NCI-H2029 treated with DMSO at 0.1 percent for 48 hours (cell line): ENCODE measurements around the gene SORCS2.

ENCODE experiments used
- DNase-seq: peaks from one replicate; lab custom pipeline; 2025; lab: John Stamatoyannopoulos, UW

SORCS2 gene

DNA sequence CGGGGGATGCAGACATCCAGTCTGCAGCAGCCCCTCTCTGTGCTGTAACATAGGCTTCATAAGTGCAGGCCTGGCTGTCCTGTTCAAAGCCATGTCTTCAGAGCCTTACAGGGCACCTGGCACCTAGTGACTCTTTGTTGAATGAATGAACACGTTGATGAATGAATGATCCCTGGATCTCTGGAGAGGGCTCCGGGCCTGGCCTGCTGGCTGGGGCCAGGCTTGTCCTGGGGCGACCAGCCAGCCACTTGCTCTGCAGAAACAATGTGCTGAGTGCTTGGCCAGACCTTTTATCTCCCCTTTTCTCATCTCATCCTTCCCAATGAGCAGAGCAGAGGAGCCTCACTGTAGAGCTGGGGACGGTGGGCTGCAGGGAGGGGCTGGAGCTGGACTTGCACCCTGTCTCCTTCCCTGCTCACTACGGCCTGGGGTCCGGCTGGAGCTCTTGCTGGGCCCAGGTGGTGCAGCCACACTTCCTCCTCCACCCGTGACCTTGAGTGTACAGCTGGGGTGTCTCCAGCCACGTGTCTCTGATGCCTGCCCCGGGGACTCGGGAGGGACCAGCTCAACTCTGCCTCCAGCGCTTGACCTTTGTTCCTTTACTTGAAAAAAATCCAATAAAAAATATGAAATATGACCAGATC, 164.5 kb downstream of the SORCS2 start:
- no peak for DNase-seq

DNA sequence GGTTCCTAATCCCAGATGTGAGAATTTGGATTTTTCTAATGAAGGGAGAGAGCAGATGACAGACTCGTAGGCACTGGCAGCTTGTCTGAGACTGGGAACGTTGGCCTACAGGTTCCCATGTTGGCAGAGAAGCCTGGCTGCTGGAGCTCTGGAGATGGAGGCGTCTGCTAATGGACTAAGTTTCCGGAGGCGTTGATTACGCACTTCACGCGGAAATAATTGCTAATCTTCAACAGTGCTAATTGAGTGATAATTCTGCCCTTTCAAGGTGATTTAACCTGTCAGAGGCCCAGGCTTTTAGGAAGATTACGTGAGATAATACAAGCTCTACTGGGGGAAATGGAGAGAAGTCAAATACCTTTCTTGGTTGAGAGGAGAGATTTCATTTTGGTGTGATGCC, 165.0 kb downstream of the SORCS2 start:
- no peak for DNase-seq

DNA sequence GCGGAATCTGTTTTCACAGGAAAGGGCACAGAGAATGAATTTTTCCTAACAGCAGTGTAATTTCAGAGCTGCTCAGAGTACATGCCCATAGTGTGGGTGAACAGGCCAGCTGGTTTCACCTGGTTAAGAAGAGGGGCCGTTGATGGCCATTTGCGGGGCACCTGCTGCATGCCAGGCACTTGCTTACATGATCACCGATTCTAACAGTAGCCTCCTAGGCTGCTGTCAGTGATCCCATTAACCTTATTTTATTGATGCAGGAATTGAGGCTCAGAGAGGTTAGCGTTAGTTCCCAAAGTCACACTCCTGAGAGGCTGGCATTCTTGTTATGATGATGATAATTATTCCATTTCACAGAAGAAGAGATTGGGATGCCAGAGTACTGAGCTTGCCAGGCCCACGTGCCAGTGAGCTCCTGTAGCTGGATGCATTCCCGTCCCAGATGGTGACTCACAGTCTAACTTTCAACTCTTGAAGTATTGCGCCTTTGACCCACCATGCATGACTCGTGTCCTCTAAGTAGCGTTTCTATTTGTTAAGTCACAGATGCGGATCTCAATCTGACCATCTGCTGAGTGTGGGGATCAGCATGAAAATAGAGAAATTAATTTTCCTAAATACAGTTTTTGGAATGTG, 165.9 kb downstream of the SORCS2 start:
- no peak for DNase-seq

DNA sequence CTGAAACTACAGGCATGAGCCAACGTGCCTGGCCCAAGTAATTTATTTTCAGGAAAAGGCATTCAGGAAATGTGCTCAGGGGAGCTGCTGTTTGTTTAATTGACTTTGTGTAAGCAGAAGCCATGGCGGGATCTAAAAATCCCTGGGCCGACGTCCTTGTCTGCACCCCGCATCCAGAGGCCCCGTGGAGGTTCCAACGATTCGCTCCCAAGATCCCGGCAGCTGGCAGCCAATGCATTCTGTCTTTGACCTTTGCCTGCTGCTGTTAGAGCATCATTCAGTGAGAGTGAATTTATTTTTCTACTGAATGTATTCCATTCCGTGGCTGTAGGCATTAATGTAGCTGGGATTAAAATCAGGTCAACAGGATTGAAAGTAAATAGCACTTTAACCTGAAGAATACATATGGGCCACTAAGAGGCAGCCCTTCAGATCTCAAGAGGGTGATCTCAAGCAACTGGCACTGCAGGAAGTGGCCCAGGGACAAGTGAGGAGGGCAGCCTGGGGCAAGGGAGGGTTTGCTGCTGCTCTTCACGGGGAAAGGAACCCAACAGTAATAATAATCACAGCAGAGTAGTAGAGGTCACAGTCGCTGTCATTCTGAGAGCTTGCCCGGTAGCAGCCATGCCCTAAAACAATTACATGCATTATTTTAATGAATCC, 167.2 kb downstream of the SORCS2 start:
- peak; percentile 96 for DNase-seq

DNA sequence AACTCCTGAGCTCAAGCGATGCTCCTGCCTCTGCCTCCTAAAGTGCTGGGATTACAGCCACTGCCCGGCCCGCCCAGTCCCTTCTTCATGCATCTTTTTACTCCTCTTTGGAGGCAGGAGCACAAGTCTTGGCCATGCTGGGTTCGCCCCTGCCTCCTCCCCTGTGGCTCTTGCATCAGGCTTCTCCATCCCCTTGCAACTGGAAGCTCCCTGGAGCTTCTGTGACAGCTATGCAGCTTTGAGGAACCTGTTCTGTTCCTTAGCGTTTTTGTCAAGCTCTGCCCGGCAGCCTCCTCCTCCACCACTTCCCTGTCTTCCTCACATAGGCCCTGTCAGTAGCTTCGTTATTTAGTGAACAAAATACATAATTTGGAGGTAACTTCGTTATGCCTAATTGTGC, 168.5 kb downstream of the SORCS2 start:
- DNase-seq = no peak

DNA sequence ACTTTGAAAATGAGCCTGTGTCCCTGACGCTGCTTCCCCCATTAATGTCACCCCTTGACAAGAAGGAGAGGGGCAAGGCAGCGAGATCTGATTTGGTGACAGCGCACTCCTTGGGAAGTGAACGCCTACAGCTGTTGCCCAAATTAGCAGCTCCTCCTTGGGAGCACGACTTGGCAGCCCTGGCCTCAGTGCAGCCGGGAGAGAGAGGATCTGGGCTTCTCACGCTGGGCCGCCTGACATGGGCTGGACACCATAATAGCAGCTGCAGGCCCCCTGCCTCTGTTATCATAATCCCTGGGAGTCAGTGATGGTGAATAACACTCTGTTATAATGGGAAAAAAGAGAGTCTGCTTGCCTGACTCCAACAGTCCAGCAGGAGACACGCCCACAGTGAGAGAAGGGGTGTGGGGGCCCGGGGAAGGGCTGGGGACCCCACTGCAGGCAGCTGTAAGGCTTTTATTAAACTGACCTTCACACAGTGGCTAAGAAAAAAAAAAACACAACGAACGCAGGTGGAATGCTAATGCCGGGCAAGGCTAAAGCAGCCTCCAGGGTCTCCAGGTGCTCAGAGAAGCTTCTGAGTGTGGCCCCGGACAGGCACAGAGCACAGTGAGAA, 169.1 kb downstream of the SORCS2 start:
- DNase-seq = no peak

DNA sequence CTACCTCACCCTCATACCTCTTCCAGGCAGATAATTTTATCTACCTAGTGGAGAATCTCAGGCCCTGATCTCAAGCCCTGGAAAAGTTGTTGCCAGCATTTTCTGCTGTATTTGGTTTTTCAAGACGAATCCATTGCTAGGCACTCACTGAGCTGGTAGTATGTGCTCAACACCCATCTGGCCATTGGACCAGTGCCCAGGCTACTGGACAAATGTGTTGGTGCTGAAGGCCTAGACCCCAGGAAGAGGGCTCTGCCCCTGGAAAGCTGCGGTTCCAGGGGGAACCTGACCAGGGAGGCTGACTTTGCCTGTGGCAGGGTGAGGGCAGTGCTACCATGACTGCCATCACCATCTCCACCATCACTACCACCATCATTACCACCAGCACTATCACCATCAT, 170.0 kb downstream of the SORCS2 start:
- no peak for DNase-seq

DNA sequence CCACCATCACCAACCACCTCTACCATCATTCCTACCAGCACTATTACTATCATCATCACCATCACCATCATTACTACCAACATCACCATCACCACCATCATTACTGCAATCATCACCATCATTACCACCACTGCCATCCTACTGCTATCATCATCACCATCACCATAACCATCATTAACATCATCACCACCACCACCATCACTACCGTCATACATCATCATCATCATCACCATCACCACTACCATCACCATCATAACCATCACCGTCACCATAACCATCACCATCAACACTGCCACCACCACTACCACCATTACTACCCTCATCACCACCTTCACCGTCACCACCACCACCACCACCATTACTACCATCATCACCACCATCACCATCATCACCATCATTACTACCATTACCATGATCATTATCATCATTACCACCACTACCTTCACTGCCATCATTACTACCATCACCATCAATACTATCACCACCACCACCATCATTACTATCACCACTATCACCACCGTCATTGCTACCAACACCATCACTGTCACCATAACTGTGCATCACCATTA, 170.6 kb downstream of the SORCS2 start:
- DNase-seq = no peak

DNA sequence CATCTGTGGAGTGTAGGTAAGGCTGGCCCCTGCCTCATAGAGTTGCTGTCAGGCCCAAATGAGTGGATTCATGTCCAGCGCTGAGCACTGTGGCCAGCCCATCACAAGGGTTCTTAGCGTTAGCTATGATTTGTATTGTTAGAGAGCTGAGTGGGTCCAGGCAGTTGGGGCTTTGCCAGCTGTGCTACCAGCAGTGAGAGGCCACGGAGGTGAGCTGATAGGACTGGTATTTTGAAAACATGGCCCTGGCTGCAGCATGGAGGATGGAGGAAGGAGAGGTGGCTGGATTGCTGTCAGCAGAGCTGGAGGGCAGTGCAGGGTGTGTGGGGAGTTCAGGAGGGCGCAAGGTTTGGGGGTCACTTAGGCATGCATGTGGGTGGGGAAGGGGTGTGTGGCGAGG, 172.6 kb downstream of the SORCS2 start:
- peak; percentile 48 for DNase-seq

DNA sequence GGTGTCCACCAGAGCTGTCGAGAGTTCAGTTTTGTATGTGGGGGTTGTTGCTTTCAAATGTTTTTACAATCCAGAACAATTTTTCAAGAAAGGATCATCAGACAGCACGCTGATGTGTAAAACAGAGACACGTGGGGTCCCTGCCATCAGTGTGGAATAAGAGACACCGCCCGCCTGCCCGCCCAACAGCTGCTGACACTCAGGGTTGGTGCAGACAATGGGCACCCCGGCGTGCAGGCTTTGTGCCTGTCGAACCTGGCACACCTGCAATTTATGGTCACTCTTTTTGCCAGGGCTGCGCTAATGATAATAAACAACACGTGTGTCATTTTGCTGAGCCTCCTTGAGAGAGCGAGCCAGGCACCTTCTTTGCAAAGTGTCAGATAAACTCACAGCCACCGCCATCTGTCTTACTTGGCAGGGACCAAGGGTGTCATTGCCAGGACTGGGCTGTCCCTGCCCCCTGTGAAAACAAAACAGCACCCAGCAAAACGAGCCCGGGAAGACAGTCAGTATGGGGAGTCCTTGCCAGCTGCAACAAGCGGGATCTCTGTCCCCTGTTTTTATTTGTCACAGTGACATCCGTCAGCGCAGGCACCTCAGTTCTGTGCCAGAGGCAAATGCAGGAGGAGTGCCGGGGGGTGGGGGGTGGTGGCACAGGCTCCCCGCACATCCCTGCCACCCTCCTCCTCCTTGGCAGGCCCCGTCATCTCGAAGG, 173.3 kb downstream of the SORCS2 start:
- peak; percentile 92 for DNase-seq

DNA sequence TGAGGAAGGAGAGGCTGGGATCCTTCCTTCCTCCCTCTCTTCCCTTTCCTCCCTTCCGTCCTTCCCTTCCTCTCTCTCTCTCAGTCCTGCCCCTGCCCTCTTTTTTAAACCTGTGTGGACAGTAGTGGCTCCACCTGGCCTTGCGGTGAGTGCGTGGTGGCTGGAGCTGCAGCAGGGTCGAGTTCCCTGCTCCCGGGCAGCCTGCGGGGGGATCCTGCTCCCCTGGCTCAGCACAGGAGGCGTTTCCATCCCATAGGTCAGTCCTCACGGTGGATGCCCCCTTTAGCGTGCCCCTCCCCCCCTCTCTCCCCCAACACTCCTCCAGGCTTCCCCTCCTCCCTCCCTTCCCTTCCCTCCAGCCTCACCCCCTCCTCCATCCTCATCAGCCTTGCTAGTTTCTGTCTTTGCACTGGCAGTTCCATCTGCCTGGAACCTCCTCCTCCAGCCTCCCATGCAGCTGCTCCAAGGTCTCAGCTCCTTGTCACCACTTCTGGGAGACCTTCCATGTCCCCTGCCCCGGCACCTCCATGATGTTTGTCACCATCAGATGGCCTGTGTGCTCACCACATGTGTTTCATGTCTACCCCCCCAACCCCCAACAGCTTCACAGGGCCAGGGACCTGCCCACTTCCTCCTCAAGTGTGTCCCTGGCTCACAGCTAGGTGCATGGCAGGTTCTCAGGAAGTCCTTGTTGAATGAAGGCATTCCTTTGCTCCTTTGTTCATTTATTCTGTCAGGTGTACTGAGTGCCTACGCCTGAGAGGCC, 174.0 kb downstream of the SORCS2 start:
- DNase-seq = peak; percentile 70

DNA sequence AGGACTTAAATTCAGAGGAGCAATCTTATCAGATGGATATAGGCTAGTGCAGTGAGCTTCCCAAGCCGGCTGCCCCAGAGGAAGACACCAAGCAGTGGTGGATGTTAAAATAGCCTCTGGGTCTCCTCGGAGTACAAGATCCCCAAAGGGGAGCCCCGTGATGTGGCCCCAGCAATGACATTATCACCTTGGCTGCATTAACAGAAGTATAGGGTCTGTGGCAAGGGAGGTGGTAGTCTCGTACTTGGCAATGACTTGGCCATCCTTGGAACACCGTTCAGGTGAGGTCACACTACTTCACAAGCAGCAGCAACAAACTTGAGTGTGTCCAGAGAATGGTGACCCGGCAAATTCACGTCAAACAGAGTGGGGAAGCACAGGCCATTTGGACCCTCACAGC, 174.6 kb downstream of the SORCS2 start:
- no peak for DNase-seq

DNA sequence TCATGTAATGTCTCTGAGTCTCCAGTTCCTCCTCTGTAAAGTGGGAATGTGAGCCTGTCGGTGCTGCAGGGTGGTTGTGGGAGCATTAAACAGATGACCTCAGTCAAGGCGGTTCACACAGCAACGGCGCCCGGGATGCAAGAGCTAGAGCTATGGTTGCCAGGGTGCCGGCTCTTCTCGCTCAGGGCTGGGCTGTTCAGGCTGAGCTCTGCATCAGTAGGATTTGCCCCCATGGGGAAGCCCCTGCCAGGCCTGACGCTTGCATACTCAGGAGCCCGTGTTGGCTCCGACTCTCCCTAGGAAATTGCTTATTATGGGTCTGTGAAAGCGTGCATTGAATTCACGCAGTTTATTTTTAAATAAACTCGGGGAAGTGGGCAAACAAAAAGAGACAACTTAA, 175.1 kb downstream of the SORCS2 start:
- no peak for DNase-seq

DNA sequence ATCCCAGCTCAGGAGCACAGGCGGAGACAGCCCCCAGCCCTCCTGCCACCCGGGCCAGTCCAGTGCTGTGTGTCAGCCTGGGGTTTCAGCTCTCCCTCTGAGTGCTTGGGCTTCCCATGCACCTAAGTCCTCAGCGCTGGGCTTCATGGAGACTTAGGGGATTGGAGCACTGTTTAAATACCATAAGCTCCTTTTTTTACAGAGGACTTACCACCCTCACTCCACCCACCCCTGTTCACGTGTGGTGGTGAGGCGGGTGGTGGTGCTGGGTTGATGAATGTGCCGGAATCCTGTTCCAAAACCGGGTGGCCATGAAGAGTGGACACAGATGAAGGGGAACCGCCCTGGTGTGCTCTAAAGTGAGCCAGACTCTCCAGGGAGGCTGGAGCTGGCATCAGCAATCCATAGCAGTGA, 175.5 kb downstream of the SORCS2 start:
- DNase-seq = no peak

DNA sequence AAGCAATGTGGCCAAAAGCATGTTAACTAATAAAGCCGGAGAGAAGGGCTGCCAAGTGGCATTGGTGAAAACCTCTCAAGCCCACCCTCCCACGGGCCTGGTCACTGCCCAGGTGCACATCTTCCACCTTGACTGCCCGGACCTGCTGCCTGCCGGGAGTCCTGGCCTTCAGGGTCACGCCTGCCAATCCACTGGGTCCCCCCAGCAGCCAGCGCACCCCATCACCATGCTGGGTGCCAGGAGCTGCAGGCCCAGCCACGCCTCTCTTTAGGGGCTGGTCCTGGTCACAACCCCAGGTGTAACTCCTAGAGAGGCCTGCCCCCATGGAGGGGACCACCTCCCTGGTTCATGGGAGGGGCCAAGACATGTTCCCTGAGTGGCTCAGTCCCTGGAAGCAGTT, 176.0 kb downstream of the SORCS2 start:
- DNase-seq = no peak

DNA sequence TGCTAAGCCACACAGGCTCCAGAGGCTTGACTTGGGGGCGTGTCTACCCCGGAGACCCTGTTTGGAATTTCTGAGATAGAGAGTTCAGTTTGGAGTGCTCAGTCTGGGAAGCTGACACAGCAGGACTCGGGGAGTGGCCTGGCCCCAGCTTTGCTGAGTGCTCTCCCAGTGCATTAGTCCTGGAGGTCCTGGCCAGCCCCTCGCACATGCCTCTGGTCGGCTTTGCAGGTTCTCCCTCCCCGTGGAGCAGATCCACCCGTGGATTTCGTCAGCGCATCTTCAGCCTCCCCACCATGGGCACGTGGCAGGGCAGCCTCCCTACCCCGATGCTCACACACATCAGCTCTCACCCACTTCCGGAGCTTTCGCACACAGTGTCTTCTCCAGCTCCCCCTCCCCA, 177.2 kb downstream of the SORCS2 start:
- DNase-seq = no peak

DNA sequence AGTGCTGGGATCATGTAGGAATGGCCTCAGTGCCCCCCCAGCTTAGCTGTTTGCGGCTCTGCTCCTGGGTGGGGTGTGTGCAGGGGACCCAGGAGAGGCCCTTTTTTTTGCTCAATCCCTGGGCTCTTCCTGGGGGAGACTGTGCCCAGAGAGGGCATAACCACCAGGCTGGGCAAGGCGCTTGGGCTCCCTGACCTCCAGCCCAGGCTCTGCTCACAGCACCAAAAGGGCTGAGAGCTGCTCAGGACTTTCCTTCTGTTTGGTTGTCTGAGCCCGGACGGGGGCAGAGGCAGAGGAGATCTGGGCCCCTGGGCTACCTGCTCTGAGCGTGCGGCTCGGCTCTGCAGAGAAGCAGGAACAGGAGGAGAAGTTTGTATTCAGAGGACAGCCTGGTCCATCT, 177.7 kb downstream of the SORCS2 start:
- DNase-seq = no peak

DNA sequence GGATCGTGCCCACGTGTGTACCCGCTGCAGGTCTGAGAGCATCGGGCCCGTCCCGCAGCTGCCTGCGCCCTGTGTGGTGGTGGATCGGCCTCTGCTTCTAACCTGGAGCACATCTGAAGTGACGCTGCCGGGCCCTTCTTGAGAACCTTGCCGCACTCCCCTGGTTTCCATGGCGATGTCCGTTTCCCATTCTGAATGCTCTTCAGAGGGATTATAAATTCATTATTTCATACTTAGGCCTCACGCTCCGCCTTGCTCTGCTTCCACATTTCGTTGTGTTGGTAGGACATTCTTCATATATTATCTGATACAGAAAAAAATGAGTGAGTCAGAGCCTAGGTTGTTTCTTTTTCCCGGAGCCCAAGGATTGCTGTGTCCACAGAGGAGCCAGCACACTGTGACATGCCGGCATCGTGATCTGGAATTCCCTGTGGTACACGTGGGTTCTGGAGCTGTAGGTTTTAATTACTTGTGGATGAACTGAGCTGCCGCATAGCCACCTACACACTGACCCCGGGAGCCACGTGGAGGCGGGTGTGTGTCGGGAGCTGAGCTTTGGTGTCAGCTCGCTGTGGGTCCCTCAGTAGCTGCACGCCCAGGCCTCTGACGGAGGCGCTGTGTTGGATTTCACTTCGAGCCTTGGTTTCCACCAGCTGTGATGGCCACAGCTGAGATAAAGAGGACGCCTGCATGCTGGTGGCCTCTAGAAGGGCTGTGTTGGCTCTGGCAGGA, 179.0 kb downstream of the SORCS2 start:
- DNase-seq = no peak

DNA sequence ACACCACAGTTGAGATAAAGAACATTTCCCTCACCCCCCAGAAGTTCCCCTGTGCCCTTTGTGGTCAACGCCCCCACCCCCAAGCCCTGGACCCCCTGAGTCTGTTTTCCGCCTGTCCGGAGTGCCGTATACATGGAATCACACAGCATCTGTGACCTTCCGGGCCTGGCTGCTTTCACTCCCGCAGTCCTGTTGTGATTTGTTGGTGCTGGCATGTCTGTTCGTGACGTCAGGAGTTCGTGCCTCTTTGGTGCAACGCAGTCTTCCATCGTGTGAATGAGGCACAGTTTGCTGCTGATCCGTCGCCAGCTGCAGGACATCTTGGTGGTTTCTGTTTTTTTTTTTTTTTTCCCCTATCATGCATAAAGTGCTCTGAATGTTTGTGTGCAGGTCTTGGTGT, 180.3 kb downstream of the SORCS2 start:
- no peak for DNase-seq

DNA sequence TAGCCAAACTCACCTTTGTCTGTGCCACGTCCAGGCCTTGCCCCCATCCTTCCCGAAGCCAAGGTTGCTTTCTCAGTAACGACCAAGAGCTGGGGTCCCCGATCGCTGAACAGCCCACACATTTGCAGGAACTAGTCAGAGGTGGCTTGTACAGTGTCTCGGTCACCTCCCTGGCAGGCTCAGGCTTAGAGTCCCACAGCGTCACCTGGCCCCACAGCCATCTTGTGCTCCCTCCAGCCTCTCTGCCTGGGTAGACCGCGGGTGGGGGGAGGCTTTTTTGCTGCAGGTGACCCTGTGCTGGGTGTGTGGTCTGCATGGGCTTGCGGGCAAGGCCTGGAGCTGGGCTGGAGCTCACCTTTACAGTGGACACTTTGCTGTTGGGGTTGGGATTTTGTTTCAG, 182.2 kb downstream of the SORCS2 start:
- no peak for DNase-seq

DNA sequence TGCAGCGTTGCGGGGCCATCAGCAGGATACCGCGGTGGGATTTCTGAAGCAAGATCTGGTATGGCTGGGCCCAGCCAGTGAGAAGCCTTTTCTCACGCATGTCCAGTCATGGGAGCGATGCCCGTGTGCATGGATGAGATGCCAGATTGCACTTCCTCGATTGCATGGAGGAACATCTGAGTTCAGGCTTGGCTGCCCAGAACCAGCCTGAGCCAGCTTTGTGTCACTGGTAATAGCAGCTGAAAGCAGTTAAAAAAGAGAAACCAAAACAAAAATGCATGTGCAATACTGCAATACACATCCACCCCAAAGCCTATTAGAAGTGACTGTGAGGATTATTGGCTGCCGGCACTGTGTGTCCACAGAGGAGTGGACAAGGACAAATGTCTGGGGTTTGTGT, 183.1 kb downstream of the SORCS2 start:
- DNase-seq = peak; percentile 53
